ENCODE measurements around the gene MARK2.

Gene MARK2

DNA sequence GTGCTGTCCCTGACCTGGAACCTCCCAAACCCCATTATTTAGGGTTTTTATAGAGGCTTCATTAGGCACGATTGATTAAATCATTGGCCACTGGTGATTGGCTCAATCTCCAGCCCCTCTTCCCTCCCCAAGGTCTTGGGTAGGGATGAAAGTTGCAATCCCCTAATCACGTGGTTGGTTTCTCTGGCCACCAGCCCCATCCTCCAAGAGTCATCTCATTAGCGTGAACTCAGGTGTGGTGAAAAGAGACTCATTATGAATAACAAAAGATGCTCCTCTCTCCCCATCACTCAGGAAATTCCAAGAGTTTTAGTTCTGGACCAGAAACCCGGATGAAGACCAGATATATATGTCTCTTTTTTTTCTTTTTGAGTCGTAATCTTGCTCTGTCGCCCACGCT lies 7.6 kb upstream of the MARK2 start:
- DNase-seq = peak; percentile 20

DNA sequence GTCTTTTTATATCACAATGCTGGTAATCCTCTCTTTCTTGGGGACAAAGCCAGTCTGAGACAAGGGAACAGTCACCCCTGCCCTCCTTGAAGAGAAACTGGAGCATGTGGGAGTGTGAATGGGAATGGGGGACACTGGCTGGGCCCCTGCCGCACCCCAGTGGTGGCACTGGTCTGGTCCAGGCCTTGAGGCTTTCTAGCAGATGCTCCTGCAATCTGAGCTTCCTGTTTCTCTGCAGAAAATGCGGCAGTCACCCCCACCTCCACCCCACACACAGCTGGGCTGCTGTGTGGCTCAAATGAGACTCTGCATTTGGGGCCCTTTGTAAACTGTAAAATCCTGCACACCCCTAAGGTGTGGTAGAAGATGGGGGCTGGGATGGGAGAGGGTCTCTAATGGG lies 6.6 kb upstream of the MARK2 start:
- DNase-seq = no peak

DNA sequence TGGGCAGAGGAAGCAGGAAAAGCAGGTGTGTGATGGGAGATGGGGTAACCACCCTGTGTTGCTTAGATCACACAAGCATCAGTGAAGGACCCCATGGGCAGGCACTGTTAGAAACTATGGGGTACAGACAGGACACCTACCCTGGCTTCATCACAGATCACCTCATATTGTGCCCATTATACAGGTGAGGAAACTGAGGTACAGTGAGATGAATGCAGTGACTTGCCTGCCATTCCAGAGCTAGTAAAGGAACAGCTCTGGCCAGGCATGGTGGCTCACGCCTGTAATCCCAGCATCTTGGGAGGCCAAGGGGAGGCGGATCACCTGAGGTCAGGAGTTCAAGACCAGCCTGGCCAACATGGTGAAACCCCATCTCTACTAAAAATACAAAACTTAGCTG lies 5.9 kb upstream of the MARK2 start:
- no peak for DNase-seq

DNA sequence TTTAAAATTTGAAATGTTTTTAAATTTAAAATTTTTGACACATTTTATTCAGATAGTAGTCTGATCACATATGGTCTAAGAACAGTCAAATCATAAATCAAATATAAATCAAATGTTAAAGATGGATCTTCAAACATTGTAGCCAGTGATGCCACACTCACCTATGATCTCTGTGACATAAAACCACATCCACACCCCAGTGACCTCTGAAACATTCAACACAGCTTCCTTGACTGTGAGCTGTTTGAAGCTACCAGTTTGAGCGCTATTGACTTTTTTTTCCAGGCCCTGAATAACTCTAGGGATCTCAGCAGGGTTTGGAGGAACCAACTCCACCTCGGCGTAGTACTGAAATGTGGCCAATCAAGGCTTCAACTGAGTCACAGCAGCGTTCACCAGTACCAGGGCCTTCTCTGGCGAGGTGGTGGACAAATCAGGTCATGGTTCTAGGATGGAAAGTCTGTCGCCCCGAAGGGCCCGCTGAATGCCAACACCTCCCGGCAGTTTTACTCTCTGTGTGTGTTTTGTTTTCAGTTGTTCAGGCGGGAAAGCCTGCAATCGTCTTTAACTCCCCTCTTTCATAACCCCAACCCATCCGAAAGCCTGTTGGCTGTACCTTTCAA lies 4.3 kb upstream of the MARK2 start:
- no peak for DNase-seq

DNA sequence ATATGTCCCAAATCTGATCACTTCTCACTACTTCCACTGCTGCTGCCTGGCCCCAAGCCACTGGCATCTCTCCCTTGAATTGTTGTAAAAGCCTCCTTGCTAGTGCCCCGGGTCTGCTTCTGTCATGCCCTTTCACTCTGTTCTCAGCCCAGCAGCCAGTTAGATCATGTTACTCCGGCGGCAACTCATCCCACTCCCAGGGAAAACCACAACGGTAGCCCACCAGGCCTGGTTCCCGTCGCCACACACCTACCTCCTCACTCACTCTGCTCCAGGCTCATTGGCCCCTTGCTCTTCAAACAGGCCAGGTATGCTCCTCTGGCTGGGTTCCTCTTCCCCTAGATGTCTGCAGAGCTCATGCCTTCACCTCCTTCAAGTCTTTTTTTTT lies 3.8 kb upstream of the MARK2 start:
- no peak for DNase-seq

DNA sequence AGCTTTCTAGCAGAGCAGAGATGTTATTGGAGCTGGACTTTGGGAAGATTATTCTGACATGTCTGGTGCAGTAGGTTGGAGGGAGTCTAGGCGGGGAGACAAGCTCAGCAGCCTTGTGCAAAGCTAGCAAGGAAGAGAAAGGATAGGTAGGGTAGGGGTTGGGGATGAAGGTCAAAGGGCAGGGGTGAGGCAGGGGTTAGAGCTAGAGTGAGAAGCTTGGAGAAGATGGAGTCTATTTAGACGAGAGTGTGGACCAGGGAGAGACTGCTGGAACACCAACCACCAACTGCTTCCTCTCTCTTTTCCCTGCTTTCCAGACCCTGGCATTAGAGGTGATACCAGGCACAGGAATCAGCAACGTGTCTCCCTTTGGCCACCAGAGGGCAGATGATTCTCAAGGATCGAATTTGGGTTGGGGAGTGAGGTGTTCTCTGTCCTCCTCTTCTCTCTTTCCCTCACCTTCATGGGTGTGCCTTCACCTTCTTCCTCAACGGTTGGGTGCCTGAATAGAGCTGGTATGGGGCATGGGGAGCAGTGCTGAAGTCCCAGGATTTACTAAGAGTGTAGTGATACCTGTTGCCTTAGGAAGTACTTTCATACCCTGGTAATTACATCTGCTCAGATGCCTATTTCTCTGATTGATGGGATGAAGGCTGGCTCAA lies 1.8 kb upstream of the MARK2 start:
- peak; percentile 91 for DNase-seq

DNA sequence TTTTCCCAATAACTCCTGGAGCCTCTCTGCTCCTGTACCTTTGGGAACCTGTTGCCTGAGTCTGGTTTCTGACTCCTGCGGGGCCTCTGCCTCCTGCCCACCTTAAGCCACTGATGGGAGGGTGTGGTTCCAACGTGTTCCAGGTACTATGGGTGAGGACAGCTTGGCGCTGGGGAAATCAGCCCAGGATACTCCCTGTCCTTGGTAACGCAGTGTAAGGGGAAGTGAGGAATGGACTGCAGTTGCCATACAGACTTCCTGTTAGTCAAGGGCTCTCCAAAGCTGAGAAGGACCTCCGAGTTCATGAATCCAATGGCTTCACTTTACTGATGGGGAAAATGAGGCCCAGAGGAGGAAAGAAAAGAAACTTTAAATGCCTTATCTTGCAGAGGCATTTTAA lies 1.2 kb upstream of the MARK2 start:
- no peak for DNase-seq

DNA sequence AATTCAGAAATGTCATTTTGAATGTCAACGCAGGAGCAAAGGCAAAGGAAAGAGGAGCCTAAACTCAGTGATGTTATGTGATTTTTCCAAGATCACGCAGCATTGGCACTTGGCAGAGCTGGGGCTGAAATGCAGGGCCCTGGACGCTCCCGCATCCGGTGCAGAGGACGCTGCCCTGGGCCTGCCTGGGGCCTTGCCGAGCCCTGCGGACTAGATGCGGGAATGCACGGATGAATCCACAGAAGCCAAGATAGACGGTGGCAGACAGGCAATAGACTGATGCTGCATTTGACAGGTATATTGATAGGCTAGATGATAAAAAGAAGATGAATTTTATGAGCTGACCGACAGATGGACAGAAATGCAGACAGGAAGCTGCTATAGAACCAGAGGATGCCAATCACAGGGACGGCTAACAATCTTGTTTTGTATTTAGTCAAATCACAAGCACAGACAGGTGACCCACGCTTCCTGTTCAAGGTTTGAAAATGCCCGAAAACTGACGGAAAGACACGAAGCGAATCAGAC lies 696 bp upstream of the MARK2 start:
- DNase-seq = no peak

DNA sequence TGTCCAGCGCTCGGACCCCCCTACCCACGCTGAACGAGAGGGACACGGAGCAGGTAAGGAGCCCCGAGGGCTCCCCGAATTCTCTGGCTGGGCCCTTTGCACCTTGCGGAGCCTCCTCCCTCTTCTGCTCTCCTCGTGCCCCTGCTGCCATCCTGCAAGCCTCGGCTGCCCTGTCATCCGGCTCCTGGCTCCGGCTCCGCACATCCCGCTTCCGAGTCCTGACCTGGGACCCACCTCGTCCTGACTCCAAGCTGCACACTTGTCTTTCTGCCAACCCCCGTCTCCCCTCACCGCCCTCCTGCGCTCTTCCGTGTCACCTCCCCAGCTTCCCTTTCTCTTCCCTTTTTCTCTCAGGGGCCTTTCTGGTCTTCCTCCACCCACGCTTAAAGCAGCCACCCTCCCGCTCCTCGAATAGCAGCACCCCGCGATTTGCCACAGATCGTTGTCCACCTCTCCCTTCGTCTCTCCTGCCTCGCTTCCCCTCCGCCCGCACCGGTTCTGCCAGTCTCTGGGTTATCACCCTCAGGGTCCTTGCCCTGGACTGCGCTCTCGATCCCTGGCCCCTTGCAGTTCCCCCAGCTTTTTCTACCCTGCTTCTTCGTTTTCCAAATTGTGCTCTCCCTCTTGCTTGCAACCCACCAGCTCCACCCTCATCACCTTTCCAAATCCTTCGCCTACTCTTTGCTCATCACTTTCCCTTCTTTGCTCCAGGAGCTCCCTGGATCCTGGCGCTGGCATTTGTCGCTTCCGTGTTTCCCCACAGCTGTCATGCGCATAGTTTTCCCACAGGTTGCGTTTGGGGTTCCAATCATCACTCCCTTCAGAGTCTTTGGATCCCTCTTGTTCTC lies 822 bp downstream of the MARK2 start:
- DNase-seq = peak; percentile 65

DNA sequence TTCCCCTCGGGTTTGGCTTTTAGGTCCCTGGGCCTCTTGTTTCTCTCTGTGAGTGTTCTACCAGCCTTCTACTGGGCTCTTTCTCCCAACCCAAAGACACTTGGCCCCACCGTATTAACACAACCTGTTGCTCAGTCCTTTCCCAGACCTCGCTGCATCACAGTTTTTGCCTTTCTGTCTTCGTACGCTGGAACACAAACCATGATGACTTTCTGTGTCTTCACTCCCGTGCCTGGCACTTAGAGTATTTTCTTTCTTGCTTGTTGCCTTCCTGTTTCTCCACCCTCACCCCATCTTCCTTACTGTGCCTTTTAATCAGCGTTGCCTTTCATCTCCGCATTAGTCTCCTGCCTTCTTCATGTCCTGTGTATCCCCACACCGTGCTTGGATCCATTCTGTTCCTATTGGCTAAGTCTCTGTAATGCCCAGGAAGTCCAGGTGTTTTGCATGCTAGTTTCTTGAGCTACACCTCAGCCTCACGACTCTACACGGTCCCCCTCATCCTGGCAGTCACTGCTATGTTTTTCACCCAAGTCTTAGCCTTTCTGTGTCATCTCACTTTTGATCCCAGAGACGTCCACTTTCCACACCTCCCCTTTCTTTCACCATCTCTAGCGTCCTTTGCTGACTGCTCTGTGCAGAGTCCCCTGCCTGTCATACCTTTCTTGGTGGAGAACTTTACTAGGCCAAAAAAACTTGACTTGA lies 1.6 kb downstream of the MARK2 start:
- DNase-seq = peak; percentile 26

DNA sequence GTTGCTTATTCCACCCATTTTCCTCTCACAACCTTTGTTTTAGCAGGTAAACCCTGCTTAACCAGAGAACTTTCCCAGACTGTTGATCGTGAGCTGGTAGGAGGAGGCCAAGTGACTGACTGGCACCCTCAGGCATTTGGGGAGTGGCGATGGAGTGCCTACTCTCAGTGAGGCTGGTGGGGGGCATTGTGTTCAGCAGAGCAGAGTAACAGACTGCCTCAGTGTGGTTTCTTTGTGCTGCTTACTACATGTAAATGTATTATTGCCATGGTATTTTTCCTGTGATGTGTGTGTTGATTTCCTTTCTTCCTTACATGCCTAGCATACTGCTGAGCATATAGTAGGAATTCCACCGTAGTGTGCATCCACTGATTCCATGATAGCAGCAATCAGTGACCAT lies 2.6 kb downstream of the MARK2 start:
- peak; percentile 69 for DNase-seq

DNA sequence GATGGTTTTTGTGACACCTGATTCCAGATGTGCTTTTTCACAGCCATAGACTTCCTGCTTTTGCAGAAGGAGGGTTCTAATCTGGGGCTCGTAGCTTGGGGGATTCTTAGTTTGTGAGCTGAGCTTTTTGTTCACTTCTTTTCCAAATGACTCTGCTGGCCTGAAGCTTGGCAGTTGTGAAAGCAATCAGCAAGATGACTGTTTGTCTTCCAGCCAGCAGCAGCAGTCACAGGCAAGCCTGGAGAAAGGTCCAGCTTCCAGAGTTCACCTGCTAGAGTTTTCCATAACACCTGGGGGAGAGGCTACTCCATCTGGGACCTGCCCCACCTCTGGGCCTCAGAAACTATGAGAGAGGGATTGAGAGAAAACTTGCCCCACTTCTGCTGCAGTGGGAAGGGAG lies 4.1 kb downstream of the MARK2 start:
- DNase-seq = no peak

DNA sequence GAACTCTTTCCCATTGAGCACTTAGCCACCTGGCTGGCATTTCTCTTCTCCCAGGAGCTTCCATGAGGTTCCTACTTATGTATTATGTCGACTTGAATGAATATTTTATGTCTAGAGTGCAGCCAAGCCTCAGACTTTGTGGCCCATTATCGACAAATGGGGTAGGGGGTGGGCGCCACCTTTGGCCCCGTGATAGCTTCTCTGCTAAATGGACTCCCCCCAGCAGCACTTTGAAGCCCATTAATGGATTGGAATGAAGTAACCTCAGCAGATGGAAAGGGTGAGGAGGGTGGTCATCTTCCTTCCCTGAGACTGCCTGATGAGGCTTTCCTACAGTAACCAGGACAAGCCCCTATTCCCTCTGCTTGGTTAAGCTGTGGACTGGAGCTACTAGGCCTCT lies 5.9 kb downstream of the MARK2 start:
- no peak for DNase-seq

DNA sequence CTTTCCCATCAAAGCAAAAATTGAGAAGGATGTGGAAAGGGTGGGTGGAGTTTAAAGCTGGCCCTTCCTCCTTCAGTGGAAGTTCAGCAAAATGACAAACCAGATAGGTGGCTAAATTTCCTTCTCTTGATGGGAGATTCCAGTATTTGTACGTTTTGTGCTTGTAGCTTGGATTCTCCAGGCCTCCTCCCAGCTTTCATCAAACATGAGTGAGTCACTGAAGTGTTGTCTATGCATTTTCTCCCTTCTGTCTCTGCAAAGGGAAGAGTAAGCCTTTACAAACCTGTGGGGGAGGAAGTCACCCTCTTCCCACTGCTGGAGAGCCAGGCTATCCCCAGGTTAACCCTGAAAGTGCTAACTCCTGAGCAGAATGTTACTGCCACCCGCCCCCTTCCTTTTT lies 6.4 kb downstream of the MARK2 start:
- no peak for DNase-seq

DNA sequence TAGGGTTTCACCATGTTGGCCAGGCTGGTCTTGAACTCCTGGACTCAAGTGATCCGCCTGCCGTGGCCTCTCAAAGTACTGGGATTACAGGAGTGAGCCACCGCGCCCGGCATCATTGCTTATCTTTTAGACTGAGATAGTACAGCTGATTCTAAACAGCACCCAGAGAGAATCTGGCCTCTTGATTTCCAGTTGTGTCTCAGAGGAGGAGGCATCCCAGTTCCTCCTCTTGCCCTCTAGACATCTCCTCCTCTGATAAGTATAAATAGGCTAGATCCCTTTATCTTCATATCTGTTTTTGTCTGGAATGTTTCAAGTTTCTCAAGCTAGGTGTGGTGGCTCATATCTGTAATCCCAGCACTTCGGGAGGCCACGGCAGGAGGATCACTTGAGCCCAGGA lies 7.0 kb downstream of the MARK2 start:
- no peak for DNase-seq

DNA sequence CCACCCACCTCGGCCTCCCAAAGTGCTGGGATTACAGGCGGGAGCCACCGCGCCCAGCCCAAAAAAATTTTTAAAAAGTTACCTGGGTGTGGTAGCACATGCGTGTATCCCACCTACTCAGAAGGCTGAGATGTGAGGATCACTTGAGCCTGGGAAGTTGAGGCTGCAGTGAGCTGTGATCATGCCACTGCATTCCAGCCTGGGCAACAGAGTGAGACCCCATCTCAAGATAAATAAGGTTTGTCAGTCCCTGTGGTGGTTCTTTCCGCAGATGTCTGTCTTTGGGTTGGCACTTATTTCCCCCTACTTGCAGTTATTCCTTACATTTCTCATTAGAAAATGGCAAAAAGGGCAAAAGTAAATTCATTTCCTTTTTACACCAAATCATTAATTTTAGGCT lies 8.0 kb downstream of the MARK2 start:
- no peak for DNase-seq

DNA sequence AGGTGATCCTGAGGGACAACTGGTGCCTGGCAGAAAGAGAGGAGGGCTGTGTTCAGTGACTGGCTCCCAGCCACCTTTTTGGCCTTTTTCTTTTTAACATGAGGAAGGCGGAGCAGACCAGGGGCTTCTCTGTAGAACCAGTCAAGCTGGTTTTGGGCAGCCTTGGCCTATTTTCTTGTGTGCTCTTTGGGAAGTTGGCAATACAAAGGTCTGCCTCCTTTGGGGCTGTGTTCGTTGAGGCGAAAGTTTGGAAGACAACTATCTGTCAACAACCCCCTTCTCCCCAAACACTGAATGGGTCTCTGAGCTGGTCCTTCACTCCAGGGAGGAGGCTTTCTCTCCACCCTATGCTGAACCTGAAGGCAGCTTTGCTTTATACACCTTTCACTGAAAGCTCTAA lies 8.5 kb downstream of the MARK2 start:
- DNase-seq = no peak

DNA sequence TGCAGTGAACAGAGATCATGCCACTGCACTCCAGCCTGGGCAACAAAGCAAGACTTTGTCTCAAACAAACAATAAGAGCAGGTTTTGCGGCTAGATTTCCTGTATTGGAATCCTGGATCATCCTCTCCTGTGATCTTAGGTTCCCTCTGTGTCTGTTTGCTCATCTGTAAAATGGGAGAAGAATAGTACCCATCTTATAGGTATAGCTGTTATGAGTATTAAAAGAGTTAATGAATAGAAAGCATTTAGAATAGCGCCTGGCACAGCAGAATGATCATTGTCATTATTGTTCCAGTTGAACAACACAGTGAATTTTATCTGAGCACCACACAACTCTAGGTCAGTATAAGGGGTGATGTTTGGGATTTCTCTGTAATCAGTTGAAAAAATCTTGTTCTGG lies 10.8 kb downstream of the MARK2 start:
- no peak for DNase-seq

DNA sequence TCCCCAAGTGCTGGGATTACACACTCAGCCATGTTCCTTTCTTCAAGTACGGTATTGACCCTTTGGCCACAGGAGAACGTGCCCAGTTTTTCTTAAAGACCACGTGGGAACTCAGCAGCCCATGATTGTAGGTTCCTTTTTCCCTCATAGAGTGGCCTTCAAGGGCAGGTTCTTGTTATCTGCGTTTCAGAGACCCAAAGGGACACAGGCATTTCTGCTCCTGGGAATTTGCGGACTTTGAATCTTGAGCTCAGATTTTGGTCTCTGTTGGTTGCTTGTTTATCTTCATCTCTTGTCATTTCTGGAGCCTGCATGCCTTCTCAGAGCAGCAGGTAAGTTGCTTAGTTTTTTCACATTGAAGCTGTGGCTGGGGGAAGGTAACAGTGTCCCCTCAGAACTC lies 12.0 kb downstream of the MARK2 start:
- DNase-seq = no peak

DNA sequence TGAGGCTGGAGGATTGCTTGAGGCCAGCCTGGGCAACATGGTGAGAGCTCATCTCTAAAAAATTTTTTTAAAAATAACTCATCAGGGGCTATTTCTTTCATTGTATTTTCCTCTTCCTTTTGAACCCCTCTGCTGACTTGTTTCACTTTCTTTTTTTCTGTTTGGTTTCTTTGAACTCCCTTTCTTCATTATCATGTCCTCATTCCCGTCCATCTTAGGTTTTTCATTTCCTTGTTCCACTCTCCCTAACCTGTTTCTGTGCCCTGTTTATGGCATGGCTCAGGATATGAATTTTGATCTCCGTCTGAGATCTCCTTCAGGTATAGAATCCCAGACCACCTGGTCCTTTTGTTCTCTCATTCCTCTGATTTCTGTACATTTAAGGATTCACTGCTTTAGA lies 12.5 kb downstream of the MARK2 start:
- DNase-seq = no peak

DNA sequence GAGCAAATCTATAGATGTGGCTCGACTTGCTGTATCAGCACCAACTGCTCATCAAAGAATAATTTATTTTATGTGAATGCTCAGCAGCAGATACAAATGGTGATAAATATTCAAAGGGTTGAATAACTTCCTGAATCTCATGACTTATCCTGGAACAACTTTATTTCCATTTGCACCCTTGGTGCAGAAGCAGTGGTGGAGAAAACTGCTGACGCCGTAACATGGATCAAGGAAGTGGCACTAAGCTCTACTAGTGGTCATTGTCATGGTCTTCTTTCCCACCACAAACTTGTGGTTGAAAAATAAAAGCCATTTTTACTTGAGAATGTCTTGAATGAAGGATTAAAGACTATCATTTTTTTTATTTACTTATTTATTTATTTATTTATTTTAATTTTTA lies 14.6 kb downstream of the MARK2 start:
- no peak for DNase-seq

DNA sequence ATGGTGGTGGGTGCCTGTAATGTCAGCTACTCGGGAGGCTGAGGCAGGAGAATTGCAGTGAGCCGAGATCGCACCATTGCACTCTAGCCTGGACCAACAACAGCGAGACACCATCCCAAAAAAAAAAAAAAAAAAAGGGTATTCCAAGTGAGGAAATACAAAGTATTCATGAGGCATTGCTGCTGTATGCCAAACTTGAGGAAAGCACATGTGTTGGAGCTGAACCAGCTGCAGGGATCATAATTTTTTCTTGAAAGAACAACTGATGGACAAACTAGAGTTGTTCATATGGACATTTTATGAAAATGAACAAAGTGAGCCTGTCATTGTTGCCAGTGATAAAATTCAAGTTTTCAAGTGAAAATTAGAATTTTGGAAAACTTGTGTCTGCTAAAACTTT lies 15.8 kb downstream of the MARK2 start:
- DNase-seq = no peak

DNA sequence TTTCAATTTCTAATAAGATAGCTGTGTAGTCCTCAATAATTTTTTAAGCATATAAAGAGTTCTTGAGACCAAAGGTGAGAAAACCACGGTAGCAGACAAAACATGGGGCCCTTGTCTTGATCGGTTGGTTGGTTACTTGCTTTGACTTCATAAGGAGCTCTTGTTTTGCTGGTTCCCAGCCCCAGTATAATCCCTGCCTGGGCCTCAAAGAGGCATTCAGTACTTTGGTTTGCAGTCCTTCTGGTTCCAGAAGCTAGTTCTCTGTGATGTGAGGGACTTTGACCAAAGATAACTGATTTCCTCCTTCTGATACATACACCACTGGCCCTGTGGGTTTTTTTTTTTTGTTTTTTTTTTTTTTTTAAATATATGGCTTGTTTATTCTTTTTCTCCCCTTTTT lies 17.1 kb downstream of the MARK2 start:
- no peak for DNase-seq

Data from NCI-H69 (cell line).